ENCODE measurements around the gene PRPSAP1.

Gene PRPSAP1

GRCh38 chr17:76264755-76265623, 88.7 kb downstream of the PRPSAP1 start, which contains the start of gene UBALD2:
TSS of gene UBALD2 (plus strand) at chr17:76265348. CDS start at chr17:76265506, 158 bp downstream.
- DNase-seq, result peak; percentile 98

- no peak for DNase-seq
Measured at GRCh38 chr17:76264425-76264754, 89.3 kb downstream of the PRPSAP1 start.

GRCh38 chr17:76263896-76264295, 89.8 kb downstream of the PRPSAP1 start:
- no peak for DNase-seq

GRCh38 chr17:76262732-76263344, 90.9 kb downstream of the PRPSAP1 start:
- no peak for DNase-seq

GRCh38 chr17:76261421-76262215, 92.1 kb downstream of the PRPSAP1 start:
- no peak for DNase-seq

GRCh38 chr17:76260669-76261068, 93.0 kb downstream of the PRPSAP1 start:
- DNase-seq, result no peak

- no peak for DNase-seq
Measured at GRCh38 chr17:76260220-76260619, 93.5 kb downstream of the PRPSAP1 start.
